ENCODE results near the gene RASGRF1. TPM values are rescaled to one million over a fixed set of nuclear protein-coding genes. Genes with fewer than 3 reads are reported as not detected.

RASGRF1 gene
- total and polyA plus RNA-seq, 2 donors (not counting 1 experiment from before 2014, with no cell fraction given): 1.0 to 9.4 TPM

DNA sequence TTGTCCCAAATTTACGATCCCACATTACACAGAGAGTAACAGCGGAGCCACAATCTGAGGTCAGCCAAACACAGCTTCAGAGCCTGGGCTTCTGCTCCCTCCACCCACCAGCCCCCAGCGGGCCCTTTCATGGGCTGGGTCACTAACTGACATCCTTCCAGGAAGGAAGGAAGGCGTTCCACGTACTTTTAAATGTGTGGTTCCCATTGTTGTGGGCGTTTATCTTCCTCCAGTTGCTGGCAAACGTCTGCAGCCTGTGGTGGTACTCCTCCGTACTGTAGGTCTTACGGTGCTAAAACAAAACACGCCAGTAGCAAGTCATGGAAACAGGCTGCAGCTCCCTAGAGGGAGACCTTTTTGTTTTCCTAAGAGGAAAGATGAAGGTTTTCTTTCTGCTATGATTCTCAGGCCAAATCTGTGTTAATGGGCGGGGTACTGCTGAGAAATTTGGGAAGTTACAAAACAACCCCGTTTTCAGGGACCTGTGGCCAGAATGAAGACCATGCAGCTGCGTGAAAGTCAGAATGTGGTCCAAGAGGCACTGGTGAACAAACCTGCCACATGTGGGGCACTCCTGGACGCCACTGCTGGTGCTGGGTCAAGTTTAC is 153.3 kb downstream of the RASGRF1 start:
- peak overlapping the region; percentile 73 for H3K4me3 Mint-ChIP-seq
- H3K79me2 ChIP-seq (ENCODE audit: control insufficient read depth, insufficient read depth, low read length): peaks cover 23% of the 10 kb centered on the region
- peak overlapping the region; percentile 21 for H2AFZ ChIP-seq (ENCODE audit: insufficient read depth, low read depth, low read length, poor library complexity, severe bottlenecking)
- H3K27me3 ChIP-seq (replicated peaks in 1 of 4; ENCODE audit: control extremely low read depth in 1 of 4, control insufficient read depth in 3 of 4, insufficient read depth in 4 of 4, low read length in 3 of 4): no peaks in the 10 kb centered on the region
- no peaks in the 10 kb centered on the region for H4K20me1 ChIP-seq (ENCODE audit: control insufficient read depth, insufficient read depth, low read length, poor library complexity, severe bottlenecking)
- peak overlapping the region; percentile 55 for H3K4me2 ChIP-seq (replicated peaks; ENCODE audit: low read depth, low read length, poor library complexity, severe bottlenecking)
- no peaks in the 10 kb centered on the region for H3K27me3 Mint-ChIP-seq
- peak overlapping the region; percentile 28 for H3K9ac ChIP-seq (ENCODE audit: low read length)
- peaks cover 0 to 48% of the 10 kb centered on the region in 2 experiments for H3K36me3 ChIP-seq (replicated peaks in 1 of 2; ENCODE audit: control extremely low read depth in 1 of 2, control insufficient read depth in 1 of 2, extremely low read depth in 1 of 2, insufficient read depth in 2 of 2, low read length in 1 of 2)
- DNase-seq (no peak), ATAC-seq (ENCODE audit: low read depth) (no peak)
- 40% methylated on average over 14 of the region's 14 CpGs for WGBS (ENCODE audit: insufficient coverage)
- H3K4me1 Mint-ChIP-seq: peaks cover 50% of the 10 kb centered on the region
- peak overlapping the region; percentile 54 to 86 for H3K27ac ChIP-seq (ENCODE audit: low read length in 2 of 2)
- intact Hi-C loops (cut with micrococcal nuclease): no loop called here
- ChIA-PET CTCF (interaction anchor here (1.2 to 4.1 kb wide), 5 partner anchors 28 to 247 kb away, joined by 4 to 26 read pairs (median 10); no protein-coding TSS in a partner anchor), POLR2A (interaction anchor here (1.5 to 1.9 kb wide), 2 partner anchors 40 to 67 kb away, joined by 4 to 5 read pairs; no protein-coding TSS in a partner anchor)
- peak overlapping the region; percentile 89 for H3K27ac Mint-ChIP-seq
- peak overlapping the region in 1 of 5 experiments; percentile 11 for H3K4me3 ChIP-seq (ENCODE audit: control extremely low read depth in 1 of 5, extremely low read depth in 1 of 5, insufficient read depth in 1 of 5, low read depth in 2 of 5, low read length in 4 of 5)
- peaks cover 0 to 9% (median 0%) of the 10 kb centered on the region in 3 donors for H3K9me3 ChIP-seq (ENCODE audit: control extremely low read depth in 1 of 3, control insufficient read depth in 2 of 3, insufficient read depth in 1 of 3, low read length in 2 of 3)
- no peaks in the 10 kb centered on the region for H3K9me3 Mint-ChIP-seq (ENCODE audit: insufficient read depth)
- TF ChIP-seq, protein P1, sequence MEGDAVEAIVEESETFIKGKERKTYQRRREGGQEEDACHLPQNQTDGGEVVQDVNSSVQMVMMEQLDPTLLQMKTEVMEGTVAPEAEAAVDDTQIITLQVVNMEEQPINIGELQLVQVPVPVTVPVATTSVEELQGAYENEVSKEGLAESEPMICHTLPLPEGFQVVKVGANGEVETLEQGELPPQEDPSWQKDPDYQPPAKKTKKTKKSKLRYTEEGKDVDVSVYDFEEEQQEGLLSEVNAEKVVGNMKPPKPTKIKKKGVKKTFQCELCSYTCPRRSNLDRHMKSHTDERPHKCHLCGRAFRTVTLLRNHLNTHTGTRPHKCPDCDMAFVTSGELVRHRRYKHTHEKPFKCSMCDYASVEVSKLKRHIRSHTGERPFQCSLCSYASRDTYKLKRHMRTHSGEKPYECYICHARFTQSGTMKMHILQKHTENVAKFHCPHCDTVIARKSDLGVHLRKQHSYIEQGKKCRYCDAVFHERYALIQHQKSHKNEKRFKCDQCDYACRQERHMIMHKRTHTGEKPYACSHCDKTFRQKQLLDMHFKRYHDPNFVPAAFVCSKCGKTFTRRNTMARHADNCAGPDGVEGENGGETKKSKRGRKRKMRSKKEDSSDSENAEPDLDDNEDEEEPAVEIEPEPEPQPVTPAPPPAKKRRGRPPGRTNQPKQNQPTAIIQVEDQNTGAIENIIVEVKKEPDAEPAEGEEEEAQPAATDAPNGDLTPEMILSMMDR (IDR thresholded peaks at IDR 0.05): no peak
- TF ChIP-seq EZH2 (IDR thresholded peaks at IDR 0.05; ENCODE audit: borderline replicate concordance, insufficient read depth, low read depth, low read length, poor library complexity, severe bottlenecking): no peak
- H3K4me1 ChIP-seq (ENCODE audit: control insufficient read depth in 2 of 2, insufficient read depth in 2 of 2, low read length in 2 of 2): peaks cover 52 to 64% of the 10 kb centered on the region in 2 donors

DNA sequence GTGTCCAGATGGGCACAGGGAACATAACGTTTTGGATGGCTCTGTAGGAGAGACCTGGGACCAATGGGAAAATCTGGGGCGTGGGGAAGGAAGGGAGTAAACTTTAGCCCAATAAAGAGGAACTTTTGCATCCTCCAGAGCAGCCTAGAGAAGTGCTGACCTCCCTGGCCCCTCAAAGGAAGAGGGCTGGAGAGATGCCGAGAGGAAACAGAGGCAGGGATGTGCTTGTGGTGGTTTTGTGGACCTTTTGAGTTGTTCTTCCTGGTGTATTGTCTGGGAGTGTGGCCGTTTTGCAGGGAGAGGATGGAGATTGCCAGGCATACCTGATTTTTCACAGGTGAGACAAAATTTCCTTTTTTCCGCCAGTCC is 155.9 kb downstream of the RASGRF1 start:
- WGBS (ENCODE audit: insufficient coverage): 54% methylated on average over 4 of the region's 5 CpGs
- H3K4me3 Mint-ChIP-seq: peak overlapping the region; percentile 6
- peaks cover 17% of the 10 kb centered on the region for H3K79me2 ChIP-seq (ENCODE audit: control insufficient read depth, insufficient read depth, low read length)
- no peak for DNase-seq
- no peak overlapping the region for H3K9ac ChIP-seq (ENCODE audit: low read length)
- peak overlapping the region; percentile 60 for H3K27ac Mint-ChIP-seq
- TF ChIP-seq, protein P1 (IDR thresholded peaks at IDR 0.05): no peak
- no peak for TF ChIP-seq EZH2 (IDR thresholded peaks at IDR 0.05; ENCODE audit: borderline replicate concordance, insufficient read depth, low read depth, low read length, poor library complexity, severe bottlenecking)
- peaks cover 38% of the 10 kb centered on the region for H3K4me1 Mint-ChIP-seq
- H3K36me3 ChIP-seq (replicated peaks in 1 of 2; ENCODE audit: control extremely low read depth in 1 of 2, control insufficient read depth in 1 of 2, extremely low read depth in 1 of 2, insufficient read depth in 2 of 2, low read length in 1 of 2): peaks cover 0 to 70% of the 10 kb centered on the region in 2 experiments
- no peaks in the 10 kb centered on the region for H4K20me1 ChIP-seq (ENCODE audit: control insufficient read depth, insufficient read depth, low read length, poor library complexity, severe bottlenecking)
- ChIA-PET POLR2A (interaction anchor here (2.2 kb wide), 1 partner anchor 70 kb away, joined by 5 read pairs; no protein-coding TSS in a partner anchor), CTCF (interaction anchor here (1.1 to 4.1 kb wide), 4 partner anchors 19 to 90 kb away, joined by 3 to 26 read pairs (median 7); no protein-coding TSS in a partner anchor)
- H3K4me3 ChIP-seq (ENCODE audit: control extremely low read depth in 1 of 5, extremely low read depth in 1 of 5, insufficient read depth in 1 of 5, low read depth in 2 of 5, low read length in 4 of 5): no peak overlapping the region
- no peaks in the 10 kb centered on the region for H3K27me3 Mint-ChIP-seq
- no peaks in the 10 kb centered on the region for H3K27me3 ChIP-seq (replicated peaks in 1 of 4; ENCODE audit: control extremely low read depth in 1 of 4, control insufficient read depth in 3 of 4, insufficient read depth in 4 of 4, low read length in 3 of 4)
- peaks cover 0 to 4% (median 0%) of the 10 kb centered on the region in 3 donors for H3K9me3 ChIP-seq (ENCODE audit: control extremely low read depth in 1 of 3, control insufficient read depth in 2 of 3, insufficient read depth in 1 of 3, low read length in 2 of 3)
- H2AFZ ChIP-seq (ENCODE audit: insufficient read depth, low read depth, low read length, poor library complexity, severe bottlenecking): no peak overlapping the region
- peaks cover 41% of the 10 kb centered on the region in 2 donors for H3K4me1 ChIP-seq (ENCODE audit: control insufficient read depth in 2 of 2, insufficient read depth in 2 of 2, low read length in 2 of 2)
- peak overlapping the region in 1 of 2 donors; percentile 5 for H3K27ac ChIP-seq (ENCODE audit: low read length in 2 of 2)
- H3K9me3 Mint-ChIP-seq (ENCODE audit: insufficient read depth): no peaks in the 10 kb centered on the region
- intact Hi-C loops (cut with micrococcal nuclease): no loop called here
- ATAC-seq (ENCODE audit: low read depth): no peak
- H3K4me2 ChIP-seq (replicated peaks; ENCODE audit: low read depth, low read length, poor library complexity, severe bottlenecking): no peak overlapping the region

Data from B cell (primary cell).